HT-29 (cell line): Measurements from ENCODE around the gene CD81. TPM values are rescaled to one million over a fixed set of nuclear protein-coding genes. Genes with fewer than 3 reads are reported as not detected.

Experiments
- DNase-seq: peaks from one replicate; pipeline ENCODE4 v3.0.0-alpha.2; 2015; ENCODE audit warnings: low spot score
- total RNA-seq: library from RNA; depleted of rRNA; stranded (reverse); fragments of >200 nt; shearing (Covaris generic); gene quantifications from 2 replicates; pipeline ENCODE4 v1.2.3, GENCODE V29; 2014

The CD81 gene
- total RNA-seq, 1 experiment from 2014 or later = 132 TPM

GRCh38 chr11:2402890-2403645 lies 26.0 kb downstream of the CD81 start:
- DNase-seq = no peak

DNA sequence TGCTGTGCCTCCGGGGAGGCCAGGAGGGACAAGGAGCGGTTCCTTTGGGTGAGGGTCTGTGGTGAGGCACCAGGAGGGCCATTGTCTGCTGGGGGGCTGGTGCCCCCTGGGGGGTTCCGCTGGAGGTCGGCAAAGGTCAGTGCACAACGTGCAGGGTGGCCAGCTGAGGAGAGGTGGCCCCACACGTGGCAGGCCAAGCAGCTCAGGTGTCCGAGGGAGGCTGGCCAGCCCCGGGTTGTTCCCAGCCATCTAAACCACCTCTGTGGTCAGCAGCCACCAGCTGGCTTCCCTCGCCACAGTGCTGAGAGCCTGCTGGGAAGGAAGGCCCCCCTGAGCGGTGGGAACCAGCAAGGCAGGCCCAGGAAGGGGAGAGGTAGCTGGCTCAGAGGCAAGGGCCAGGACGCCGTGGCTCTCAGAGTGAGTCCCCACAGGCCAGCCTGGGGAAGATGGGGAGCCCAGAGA lies 27.7 kb downstream of the CD81 start:
- DNase-seq = no peak

DNA sequence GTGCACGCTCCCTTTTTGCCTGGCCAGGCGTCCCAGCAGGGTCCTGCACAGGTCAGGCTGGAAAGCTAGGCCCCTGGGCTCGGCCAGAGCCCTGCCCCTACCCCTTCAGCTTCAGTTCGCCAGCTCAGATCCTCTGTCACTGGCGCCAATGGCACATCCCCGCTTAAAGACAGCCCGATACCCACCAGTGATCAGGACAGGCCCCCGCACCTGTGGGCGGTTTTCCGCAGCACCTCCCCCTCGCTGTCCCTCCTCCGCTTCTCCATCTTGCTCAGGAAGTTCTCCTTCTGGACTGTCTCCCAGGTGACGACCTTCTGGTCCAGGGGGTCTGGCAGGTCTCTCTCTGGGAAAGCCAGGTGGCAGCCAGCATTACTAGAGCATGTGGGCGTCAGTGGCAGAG lies 29.3 kb downstream of the CD81 start:
- no peak for DNase-seq

DNA sequence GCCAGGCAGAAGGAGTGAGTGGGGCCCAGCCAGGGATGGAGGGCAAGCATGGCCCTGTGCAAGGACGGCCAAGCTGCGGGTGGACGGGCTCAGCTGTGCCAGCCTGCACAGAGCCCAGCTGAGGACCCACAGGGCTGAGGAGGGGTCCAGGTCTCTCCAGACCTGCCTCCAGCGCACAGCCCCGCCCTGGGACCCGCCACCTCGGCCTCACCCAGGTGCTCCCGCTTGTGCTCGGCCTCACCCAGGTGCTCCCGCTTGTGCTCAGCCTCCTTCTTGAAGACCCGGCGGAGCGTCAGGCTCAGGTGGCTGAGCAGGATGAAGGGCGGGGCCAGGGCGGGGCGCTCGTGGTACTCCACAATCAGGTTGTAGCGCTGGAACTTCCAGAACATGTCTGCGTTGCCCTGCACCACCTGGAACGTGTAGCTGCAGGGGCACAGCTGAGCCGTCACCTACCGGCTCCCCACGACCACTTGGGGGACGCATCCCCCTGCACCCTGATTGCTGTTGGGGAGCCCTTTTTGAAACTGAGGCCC lies 29.8 kb downstream of the CD81 start:
- no peak for DNase-seq

DNA sequence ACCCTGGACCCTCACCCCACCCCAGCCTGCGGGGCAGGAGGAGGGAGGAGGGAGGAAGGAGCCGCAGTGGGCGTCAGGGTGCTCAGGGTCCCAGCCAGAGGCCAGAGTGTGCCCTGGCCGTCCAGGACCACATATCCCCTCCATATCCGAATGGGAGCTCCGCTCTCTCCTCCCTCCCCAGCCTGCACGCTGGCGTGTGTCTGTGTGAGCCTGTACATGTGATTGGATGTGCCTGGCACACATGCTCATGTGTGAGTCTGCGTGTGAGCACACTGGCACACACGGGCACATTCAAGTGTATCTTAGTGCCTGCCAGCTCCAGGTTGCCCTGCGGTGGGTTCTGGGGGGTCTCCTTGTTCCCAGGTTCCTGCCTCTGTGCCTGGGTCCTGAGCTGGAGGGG lies 31.6 kb downstream of the CD81 start:
- no peak for DNase-seq

DNA sequence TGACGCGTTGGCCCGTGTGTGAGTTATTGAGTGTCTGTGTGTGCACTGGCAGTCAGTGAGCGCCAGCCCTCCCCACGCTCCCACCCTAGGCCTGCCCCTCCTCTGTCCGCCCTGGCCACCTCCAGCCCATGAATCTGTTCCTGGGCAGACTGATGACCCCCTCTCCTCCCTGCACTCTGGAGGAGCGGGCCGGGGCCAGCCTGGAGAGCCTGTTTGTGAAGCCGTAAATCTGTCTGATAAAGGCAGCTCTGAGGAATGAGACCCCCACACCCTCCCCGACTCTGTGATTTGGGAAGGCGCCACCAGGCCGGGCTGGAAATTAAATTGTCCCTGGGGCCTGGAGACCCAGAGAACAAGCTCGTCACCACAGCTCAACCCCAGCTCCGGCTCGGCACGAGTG lies 32.0 kb downstream of the CD81 start:
- DNase-seq = no peak

DNA sequence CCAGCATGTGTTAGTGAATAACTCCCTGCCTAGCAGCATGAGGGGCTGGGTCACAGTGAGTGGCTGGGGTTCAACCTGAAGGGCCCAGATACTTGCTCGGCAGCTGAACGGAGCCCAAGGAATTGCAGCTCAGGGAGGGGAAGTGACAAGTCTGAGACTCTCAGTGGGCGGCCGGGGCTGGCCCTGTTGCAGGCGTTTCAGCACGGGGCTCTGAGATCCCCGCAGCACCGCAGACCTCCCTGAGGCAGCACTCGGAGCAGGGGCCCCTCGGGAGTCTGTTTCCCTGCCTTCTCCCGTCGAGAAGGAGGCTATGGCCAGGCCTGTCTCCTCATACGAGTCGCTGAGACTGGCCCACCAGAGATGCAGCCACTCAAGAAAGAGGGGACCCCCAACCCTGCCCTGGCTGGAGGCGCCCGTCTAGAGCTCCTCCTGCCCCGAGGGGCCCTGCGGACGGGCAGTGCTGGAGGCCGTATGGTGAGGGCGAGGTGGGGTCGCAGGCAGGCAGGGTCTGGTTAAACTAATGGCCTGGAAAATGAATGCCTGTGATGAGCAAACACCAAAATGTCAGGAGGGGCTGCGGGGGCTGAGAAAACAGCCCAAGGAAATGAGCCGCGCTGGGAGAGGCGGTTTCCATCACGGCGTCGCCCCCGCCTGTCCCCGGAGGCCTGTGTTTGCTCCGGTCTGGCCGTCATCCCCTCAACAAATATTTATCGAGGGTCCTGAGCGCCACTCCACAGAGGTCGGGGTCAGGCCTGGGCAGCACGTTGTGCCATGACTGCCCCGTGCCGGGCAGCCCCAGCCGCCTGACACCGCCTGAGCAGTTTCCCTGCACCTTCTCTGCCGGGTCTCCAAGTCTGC lies 32.7 kb downstream of the CD81 start:
- no peak for DNase-seq

GRCh38 chr11:2410616-2411015 lies 33.5 kb downstream of the CD81 start:
- DNase-seq = no peak

DNA sequence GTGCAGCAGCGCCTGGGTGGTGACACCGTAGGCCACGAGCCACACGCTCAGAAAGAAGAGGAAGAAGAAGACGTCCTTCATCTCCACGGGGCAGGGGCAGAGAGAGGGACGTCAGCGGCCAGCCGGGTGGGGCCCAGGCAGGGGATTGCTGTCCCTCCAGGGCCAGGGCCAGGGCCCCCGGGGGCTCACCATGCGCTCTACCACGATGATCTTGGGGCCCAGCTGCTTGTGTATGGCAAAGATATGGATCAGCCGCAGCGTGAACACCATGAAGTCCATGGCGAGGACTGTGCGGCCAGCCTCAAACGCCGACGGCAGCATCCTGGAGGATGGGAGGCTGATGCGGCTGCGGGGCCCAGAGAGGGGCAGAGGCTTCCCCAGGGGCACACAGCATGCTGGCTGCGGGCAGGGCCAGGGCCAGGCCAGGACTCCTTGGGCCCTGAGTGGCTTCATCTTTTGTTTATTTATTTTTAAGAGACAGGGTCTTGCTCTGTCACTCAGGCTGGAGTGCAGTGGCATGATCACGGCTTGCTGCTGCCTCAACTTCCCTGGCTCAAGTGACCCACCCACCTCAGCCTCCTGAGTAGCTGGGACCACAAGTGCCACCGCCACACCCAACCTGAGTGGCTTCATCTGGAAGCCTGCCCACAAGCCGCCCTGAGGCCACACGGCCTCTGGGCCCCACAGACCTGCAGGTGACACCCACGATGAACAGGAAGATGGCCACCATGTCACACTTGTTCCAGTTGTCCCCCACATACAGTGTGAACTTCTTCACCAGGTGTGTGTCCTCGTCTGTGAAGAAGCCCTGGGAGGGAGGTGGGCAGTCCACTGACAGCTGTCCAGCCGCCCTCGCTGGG lies 34.6 kb downstream of the CD81 start:
- DNase-seq = no peak

DNA sequence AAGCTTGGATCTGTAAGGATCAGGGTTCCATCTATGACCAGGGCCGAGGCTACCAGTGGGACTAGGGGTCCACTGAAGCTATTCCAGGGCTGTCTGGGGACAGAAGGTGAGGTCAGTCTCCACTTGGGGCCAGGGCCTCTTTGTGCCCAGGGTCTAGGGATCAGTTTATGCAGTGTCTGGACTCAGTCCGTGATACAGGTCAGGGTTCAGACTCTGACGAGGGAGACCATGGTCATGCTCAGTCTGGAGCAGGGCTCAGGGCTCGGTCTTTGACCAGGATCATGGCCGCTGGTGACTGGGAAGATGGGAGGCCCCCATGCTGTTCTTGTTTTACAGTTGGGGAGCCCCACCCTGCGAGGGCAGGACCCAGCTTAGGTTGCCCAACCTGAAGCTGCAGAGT lies 35.2 kb downstream of the CD81 start:
- no peak for DNase-seq

GRCh38 chr11:2413742-2414579 lies 36.9 kb downstream of the CD81 start:
- DNase-seq = no peak

GRCh38 chr11:2414616-2415015 lies 37.5 kb downstream of the CD81 start:
- no peak for DNase-seq

GRCh38 chr11:2415171-2415570 lies 38.1 kb downstream of the CD81 start:
- no peak for DNase-seq

- no peak for DNase-seq
Observed at GRCh38 chr11:2415601-2416380, 38.7 kb downstream of the CD81 start.

- DNase-seq = no peak
Observed at GRCh38 chr11:2416765-2417164, 39.7 kb downstream of the CD81 start.

DNA sequence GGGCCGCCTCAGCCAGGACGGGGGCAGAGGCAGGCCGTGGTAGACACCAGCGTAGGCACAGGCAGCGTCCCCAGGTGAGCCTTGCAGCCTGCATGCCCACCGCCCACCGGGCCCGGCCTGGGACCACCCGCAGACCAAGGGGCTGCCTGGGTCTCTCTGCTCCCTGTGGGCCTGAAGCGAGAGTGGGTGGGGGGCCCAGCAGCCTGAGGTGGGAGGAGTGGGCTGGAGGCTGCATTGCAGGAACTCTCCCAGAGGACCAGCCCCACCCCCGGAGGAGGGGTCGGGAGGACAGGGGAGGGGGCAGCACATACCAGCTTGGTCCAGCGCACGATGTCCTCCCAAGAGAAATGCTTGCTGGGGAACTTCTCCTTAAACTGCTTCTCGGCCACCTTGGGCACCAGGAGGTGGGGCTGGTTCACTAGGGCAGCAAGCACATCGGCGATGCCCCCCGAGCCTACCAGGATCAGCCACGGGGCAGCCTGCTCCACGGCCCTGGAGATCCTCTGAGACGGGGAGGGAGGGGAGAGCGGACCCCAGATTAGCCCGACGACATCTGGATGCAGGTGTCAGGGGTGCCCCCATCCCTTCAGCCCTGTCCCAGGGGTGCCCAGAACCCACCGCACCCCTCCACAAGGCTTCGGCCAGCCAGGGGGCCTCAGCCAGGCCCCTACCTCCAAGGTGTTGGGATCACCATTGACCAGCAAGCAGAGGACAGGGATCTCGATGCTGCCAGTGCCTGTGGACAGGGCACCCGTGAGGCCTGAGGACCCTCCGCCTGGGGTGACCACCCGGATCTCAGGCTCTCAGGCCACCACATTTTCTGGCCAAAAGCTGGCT lies 41.0 kb downstream of the CD81 start:
- no peak for DNase-seq

GRCh38 chr11:2418693-2419360 lies 41.7 kb downstream of the CD81 start:
- no peak for DNase-seq
